GM18867 (cell line): ENCODE measurements around the gene KCNH2.
"Not testable (repeated sequence)": the region's sequence is repeated elsewhere in the genome, so short reads cannot be mapped to it uniquely, and the experiment has no call there.

ENCODE experiments used
- ATAC-seq: cut with Tn5 transposase; IDR thresholded peaks from one replicate; pipeline ENCODE4 v1.9.1; 2021; ENCODE audit warnings: mild to moderate bottlenecking, moderate library complexity; ENCODE audit not compliant: unreplicated experiment

The KCNH2 gene

DNA sequence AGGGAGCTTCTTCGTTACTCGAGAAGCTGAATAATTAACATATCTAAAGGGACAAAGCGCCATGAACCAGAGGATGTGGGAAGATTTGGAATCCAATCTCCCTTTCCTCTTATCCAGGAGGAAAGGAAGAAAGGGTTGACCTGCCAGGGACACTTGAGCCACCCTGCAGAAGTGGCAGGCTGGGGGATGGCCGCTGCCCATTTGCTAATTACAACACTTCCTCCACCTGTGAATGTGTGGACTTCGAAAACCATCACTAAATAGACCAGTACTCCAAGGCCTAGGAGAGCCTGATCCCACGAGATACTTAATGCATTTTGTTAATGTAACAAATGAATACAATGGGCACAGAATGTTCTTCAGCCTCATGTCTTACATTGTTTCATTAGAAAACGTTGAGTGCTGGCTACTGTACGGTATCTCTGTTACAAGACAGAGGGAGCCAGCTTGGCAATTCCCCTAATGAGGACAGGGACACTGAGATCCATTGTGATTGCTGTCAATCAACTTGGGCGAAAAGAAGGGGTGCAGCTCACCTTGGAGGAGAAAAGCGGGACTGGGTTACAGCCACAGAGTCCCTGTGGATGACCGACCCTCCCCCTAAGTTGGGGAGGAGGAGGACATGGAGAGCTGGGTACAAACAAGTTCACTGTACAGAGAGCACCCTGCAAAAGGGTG, 66.4 kb downstream of the KCNH2 start:
- no peak for ATAC-seq

- ATAC-seq = no peak
Measured at GRCh38 chr7:150910996-150911422, 67.1 kb downstream of the KCNH2 start.

DNA sequence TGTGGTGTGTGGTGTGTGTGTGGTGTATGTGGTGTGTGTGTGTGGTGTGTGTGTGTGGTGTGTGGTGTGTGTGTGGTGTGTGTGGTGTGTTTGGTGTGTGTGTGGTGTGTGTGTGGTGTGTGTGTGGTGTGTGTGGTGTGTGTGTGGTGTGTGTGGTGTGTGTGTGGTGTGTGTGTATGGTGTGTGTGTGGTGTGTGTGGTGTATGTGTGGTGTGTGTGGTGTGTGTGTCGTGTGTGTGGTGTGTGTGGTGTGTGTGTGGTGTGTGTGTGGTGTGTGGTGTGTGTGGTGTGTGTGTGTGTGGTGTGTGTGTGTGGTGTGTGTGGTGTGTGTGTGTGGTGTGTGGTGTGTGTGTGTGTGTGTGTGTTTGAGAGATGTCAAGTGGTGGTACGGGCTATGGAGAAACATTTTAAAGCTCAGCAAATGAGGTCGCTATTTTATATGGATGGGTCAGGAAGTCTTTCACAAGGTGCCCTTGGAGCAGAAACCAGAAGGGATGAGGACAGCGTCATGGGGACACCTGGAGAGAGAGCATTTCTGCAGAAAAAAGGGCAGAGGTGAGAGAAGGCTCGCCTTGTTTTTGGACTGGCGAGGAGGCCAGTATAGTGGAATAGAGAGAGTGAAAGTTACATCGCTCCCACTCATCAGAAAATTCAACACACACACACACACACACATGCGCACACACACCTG, 67.7 kb downstream of the KCNH2 start:
- not testable (repeated sequence) for ATAC-seq

DNA sequence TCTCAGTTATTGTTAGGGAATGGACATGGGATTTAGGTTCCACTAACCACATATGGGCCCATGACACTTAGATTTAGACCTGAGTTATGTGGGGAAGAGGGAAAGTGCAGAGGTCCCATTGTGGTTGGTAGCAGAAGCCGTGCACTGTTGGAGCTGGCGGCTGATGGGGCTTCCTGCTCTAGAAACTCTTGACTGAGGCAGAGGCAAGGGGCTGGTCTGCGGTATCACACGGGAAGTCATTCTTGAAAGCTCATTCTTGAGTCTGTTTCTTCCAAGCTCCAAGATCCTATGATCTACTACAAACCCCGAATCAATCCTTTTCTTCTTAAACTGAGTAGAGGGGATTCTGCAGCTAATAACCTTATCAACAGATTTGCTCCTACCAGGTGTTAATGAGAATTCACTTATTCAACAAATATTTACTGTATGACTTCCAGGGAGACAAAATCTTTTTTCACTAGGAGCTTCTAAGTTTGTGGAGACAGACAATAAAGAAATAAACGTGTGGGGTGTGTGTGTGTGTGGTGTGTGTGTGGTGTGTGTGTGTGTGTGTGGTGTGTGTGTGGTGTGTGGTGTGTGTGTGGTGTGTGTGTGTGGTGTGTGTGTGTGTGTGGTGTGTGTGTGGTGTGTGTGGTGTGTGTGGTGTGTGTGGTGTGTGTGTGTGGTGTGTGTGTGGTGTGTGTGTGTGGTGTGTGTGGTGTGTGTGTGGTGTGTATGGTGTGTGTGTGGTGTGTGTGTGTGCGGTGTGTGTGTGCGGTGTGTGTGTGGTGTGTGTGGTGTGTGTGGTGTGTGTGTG, 68.7 kb downstream of the KCNH2 start:
- ATAC-seq = peak; percentile 41

- ATAC-seq = no peak
Measured at GRCh38 chr7:150908173-150908572, 69.9 kb downstream of the KCNH2 start.

DNA sequence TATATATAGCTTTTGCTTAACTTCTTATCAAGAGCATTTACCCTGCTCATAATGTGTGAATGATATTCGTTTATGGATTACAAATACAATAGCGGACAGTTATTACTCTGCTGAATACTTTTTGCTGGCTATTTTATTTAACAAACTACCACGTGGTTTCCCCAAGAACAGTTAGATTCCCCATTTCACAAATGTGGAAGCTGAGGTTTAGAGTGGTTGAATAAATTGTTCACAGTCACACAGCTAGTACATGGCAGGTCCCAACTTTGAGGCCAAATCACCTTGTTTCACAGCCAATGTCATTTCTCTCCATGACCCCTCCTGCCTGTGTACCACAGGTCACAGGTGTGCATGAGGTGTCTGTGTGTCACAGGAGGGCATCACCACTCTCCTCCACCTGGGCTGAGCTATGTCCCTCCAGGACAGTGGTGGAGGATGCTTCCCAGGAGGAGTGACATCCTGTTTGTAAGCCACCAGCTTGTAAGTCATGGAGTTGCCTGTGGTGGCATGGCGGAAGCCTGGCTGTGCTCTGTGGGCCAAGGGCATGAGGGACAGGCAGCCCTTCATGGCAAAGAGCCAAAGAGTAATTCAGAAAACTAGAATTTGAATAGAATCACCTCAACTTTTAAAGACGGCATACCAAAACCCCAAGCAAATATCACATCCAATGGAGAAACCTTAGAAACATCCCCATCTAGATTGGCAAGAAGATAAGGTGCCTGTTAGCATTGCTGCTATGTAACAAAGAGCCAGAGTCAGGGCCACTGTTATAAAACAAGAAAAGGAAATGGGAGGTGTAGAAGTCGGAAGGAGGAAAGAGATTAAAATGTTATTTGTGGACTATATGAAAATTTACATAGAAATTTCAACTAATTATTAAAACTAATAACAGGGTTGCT, 73.9 kb downstream of the KCNH2 start:
- ATAC-seq = peak; percentile 29

GRCh38 chr7:150903606-150904005, 74.5 kb downstream of the KCNH2 start:
- ATAC-seq = peak; percentile 82

- ATAC-seq = no peak
Measured at GRCh38 chr7:150902078-150903033, 75.8 kb downstream of the KCNH2 start.

GRCh38 chr7:150901160-150902035, 76.7 kb downstream of the KCNH2 start:
- no peak for ATAC-seq

GRCh38 chr7:150900675-150901074, 77.4 kb downstream of the KCNH2 start:
- ATAC-seq = no peak

- ATAC-seq = peak; percentile 50
Measured at GRCh38 chr7:150898475-150899011, 79.6 kb downstream of the KCNH2 start.

GRCh38 chr7:150897502-150898474, 80.3 kb downstream of the KCNH2 start:
- peak; percentile 71 for ATAC-seq

GRCh38 chr7:150896562-150897209, 81.4 kb downstream of the KCNH2 start:
- no peak for ATAC-seq

DNA sequence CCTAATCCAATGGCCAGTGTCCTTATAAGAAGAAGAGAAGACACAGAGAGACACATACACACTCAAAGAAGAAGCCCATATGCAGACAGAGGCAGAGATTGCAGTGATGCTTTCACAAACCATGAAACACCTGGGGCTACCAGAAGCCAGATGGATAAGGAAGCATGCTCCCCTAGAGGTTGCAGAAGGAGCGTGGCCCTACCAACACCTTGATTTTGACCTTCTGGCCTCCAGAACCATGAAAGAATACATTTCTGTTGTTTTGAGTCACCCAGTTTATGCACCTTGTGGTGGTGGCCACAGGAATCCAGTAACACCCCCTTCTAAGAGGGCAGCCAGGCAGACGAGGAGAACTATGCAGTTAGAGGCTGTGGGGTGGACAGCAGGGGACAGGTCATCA, 82.3 kb downstream of the KCNH2 start:
- no peak for ATAC-seq
